K562 (cell line): ENCODE measurements around the gene WDR47. TPM values are rescaled to one million over a fixed set of nuclear protein-coding genes. Genes with fewer than 3 reads are reported as not detected.

Experiments
- CC2D1A ChIP-seq: fragments of 450-650 bp; IDR thresholded peaks from 2 replicates; pipeline ENCODE4 v1.6.1; 2017; ENCODE audit warnings: mild to moderate bottlenecking
- GABPA ChIP-seq: fragments of 200-800 bp; sonication (Bioruptor generic); conservative IDR thresholded peaks from 2 replicates; pipeline ENCODE4 v1.6.1; 2016; ENCODE audit warnings: low read depth, missing genetic modification characterization, missing compliant biosample characterization
- IRF1 ChIP-seq: sonication (generic); formaldehyde crosslinking; IDR thresholded peaks from 2 replicates; pipeline ENCODE4 v1.8.0; 2022; ENCODE audit warnings: missing genetic modification reagents, mild to moderate bottlenecking, borderline replicate concordance
- KLF13 ChIP-seq: fragments of 450-650 bp; IDR thresholded peaks from 2 replicates; pipeline ENCODE4 v1.6.1; 2016; ENCODE audit warnings: missing genetic modification characterization, low read depth, mild to moderate bottlenecking, missing compliant biosample characterization, moderate library complexity, borderline replicate concordance
- MCM7 ChIP-seq, 2 experiments: fragments of 450-650 bp; IDR thresholded peaks; 2 replicates each; pipeline ENCODE4 v1.6.1; 2016 to 2018
- MEF2D ChIP-seq: conservative IDR thresholded peaks from 2 replicates; pipeline ENCODE4 v1.6.1; 2016; ENCODE audit warnings: low read depth, missing genetic modification characterization, missing compliant biosample characterization
- POLR2G ChIP-seq: fragments of 200-400 bp; formaldehyde crosslinking; IDR thresholded peaks from 2 replicates; pipeline ENCODE4 v1.6.1; 2017; ENCODE audit warnings: low read depth, mild to moderate bottlenecking, antibody characterized with exemption, low read length, moderate library complexity
- ZBTB5 ChIP-seq: fragments of 450-650 bp; IDR thresholded peaks from 2 replicates; pipeline ENCODE4 v1.6.1; 2017; ENCODE audit warnings: antibody characterized with exemption
- ZNF224 ChIP-seq: sonication (generic); formaldehyde crosslinking; IDR thresholded peaks from 2 replicates; pipeline ENCODE4 v1.8.0; 2022; ENCODE audit warnings: mild to moderate bottlenecking, missing genetic modification reagents
- ZNF347 ChIP-seq: fragments of 450-650 bp; formaldehyde crosslinking; IDR thresholded peaks from 2 replicates; pipeline ENCODE4 v1.4.0; 2020; ENCODE audit warnings: low read depth, mild to moderate bottlenecking, moderate library complexity
- ZNF584 ChIP-seq: fragments of 200-800 bp; sonication (Bioruptor generic); IDR thresholded peaks from 2 replicates; pipeline ENCODE4 v1.6.1; 2016; ENCODE audit warnings: low read depth, mild to moderate bottlenecking, missing genetic modification characterization, missing compliant biosample characterization
- ZNF644 ChIP-seq: fragments of 200-800 bp; sonication (Bioruptor generic); IDR thresholded peaks from 2 replicates; pipeline ENCODE4 v1.6.1; 2016; ENCODE audit warnings: low read depth, missing genetic modification characterization, missing compliant biosample characterization
- polyA plus RNA-seq, 8 experiments: library from polyadenylated mRNA; depleted of rRNA in 4 of 8; stranded (reverse) in 5 of 8; unstranded in 3 of 8; fragments of >200 nt; fragmentation: Nextera tagmentation in 2 of 8; fragmentation: Illumina TruSeq in 1 of 8; extraction: Ambion mirVana in 2 of 8; extraction: Trizol in 1 of 8; gene quantifications; 2 replicates each; pipeline versions ENCODE4 v1.2.1 to v1.2.3, GENCODE V29; 2011 to 2014; ENCODE audit warnings: inconsistent platforms in 1 of 8, missing spikeins in 1 of 8
- total RNA-seq, 7 experiments: library from RNA; depleted of rRNA in 6 of 7; stranded (reverse); fragments of >200 nt in 6 of 7; fragmentation: Illumina TruSeq in 2 of 7; extraction: Trizol in 2 of 7; gene quantifications; 2 replicates each; pipeline versions ENCODE4 v1.2.1 to v1.2.3, GENCODE V29; 2011 to 2021; ENCODE audit warnings: low replicate concordance in 1 of 7
- TF ChIP-seq, protein P1 (sequence below): fragments of 250-450 bp; sonication (Bioruptor Pico); IDR thresholded peaks from 2 replicates; pipeline ENCODE4 v1.8.0; 2022; ENCODE audit warnings: moderate library complexity, mild to moderate bottlenecking, inconsistent platforms
- TF ChIP-seq, protein P2 (sequence below): sonication (generic); formaldehyde crosslinking; IDR thresholded peaks from 2 replicates; pipeline ENCODE4 v1.8.0; 2022; ENCODE audit warnings: missing genetic modification reagents, mild to moderate bottlenecking, moderate library complexity, borderline replicate concordance
- TF ChIP-seq, protein P3 (sequence below): fragments of 450-650 bp; IDR thresholded peaks from one replicate; pipeline ENCODE4 v1.6.1; 2018; ENCODE audit warnings: mild to moderate bottlenecking, moderate library complexity; ENCODE audit not compliant: partially characterized antibody
- TF ChIP-seq, protein P4 (sequence below): fragments of 450-650 bp; formaldehyde crosslinking; IDR thresholded peaks from 2 replicates; pipeline ENCODE4 v1.4.0; 2022; ENCODE audit warnings: missing genetic modification characterization
- TF ChIP-seq, protein P5 (sequence below): fragments of 450-650 bp; IDR thresholded peaks from 2 replicates; pipeline ENCODE4 v1.6.1; 2016; ENCODE audit warnings: missing biosample characterization, missing genetic modification characterization

WDR47 gene
- total and polyA plus RNA-seq, 9 of the 15 experiments (the other 6 are each of a cell fraction or from before 2014, with no cell fraction given), result 1.3 to 10.1 (median 4.9) TPM

DNA sequence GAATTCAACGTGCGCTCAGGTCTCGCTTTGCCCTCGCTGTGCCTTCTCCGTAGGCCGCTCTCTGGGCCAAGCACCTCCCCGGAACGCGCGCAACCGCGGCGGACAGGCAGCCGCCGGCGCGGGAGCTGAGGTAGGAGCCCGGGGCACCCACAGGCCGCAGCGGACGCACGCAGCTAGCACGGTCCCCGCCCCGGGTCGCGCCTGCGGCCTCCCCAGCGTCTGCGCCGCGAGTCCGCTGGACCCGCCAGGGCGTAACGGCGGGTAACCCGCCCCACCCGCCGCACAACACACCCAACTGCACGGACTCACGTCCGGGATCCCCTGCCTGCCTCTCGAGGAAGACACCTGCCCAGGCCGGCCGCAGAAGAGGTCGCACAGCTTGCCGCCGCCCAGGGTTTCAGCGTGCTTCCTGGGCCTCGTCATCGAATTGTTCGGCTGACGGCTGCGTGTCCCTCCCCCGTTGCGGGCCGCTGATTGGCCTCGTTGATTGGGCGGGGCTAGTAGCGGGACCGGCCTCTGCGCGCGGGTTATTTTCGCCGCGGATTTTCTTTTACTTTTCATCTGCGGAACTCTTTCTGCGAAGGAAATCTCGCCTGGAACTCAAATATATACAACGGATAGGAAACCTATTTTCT is 78.7 kb downstream of the WDR47 start, which contains the start of gene CLCC1 (continued):
- TF ChIP-seq MEF2D (tag), result no peak
- TF ChIP-seq, protein P1, sequence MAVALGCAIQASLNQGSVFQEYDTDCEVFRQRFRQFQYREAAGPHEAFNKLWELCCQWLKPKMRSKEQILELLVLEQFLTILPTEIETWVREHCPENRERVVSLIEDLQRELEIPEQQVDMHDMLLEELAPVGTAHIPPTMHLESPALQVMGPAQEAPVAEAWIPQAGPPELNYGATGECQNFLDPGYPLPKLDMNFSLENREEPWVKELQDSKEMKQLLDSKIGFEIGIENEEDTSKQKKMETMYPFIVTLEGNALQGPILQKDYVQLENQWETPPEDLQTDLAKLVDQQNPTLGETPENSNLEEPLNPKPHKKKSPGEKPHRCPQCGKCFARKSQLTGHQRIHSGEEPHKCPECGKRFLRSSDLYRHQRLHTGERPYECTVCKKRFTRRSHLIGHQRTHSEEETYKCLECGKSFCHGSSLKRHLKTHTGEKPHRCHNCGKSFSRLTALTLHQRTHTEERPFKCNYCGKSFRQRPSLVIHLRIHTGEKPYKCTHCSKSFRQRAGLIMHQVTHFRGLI (CRISPR knock-in tag), result no peak
- TF ChIP-seq POLR2G, result peak; percentile 99
- no peak for TF ChIP-seq ZNF347
- TF ChIP-seq, protein P2, sequence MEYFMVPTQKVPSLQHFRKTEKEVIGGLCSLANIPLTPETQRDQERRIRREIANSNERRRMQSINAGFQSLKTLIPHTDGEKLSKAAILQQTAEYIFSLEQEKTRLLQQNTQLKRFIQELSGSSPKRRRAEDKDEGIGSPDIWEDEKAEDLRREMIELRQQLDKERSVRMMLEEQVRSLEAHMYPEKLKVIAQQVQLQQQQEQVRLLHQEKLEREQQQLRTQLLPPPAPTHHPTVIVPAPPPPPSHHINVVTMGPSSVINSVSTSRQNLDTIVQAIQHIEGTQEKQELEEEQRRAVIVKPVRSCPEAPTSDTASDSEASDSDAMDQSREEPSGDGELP (CRISPR knock-in tag), result peak; percentile 85
- no peak for TF ChIP-seq ZNF584 (CRISPR knock-in tag)
- no peak for TF ChIP-seq ZBTB5
- 0 out of 2 replicates have a peak, but pooled peaks have one; percentile 40 for TF ChIP-seq ZNF644 (tag)
- TF ChIP-seq, protein P3, sequence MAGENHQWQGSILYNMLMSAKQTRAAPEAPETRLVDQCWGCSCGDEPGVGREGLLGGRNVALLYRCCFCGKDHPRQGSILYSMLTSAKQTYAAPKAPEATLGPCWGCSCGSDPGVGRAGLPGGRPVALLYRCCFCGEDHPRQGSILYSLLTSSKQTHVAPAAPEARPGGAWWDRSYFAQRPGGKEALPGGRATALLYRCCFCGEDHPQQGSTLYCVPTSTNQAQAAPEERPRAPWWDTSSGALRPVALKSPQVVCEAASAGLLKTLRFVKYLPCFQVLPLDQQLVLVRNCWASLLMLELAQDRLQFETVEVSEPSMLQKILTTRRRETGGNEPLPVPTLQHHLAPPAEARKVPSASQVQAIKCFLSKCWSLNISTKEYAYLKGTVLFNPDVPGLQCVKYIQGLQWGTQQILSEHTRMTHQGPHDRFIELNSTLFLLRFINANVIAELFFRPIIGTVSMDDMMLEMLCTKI, result no peak
- TF ChIP-seq, protein P4, sequence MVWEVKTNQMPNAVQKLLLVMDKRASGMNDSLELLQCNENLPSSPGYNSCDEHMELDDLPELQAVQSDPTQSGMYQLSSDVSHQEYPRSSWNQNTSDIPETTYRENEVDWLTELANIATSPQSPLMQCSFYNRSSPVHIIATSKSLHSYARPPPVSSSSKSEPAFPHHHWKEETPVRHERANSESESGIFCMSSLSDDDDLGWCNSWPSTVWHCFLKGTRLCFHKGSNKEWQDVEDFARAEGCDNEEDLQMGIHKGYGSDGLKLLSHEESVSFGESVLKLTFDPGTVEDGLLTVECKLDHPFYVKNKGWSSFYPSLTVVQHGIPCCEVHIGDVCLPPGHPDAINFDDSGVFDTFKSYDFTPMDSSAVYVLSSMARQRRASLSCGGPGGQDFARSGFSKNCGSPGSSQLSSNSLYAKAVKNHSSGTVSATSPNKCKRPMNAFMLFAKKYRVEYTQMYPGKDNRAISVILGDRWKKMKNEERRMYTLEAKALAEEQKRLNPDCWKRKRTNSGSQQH, result peak; percentile 25; the same call in 1 of the 2 replicates
- TF ChIP-seq MCM7 (IDR thresholded peaks at IDR 0.05), result no peak
- no peak for TF ChIP-seq CC2D1A
- peak; percentile 58; the same call in 1 of the 2 replicates for TF ChIP-seq GABPA (tag)
- TF ChIP-seq KLF13 (tag), result peak; percentile 55; the same call in 1 of the 2 replicates
- TF ChIP-seq, protein P5, sequence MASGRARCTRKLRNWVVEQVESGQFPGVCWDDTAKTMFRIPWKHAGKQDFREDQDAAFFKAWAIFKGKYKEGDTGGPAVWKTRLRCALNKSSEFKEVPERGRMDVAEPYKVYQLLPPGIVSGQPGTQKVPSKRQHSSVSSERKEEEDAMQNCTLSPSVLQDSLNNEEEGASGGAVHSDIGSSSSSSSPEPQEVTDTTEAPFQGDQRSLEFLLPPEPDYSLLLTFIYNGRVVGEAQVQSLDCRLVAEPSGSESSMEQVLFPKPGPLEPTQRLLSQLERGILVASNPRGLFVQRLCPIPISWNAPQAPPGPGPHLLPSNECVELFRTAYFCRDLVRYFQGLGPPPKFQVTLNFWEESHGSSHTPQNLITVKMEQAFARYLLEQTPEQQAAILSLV (tag), result no peak
- TF ChIP-seq ZNF224 (CRISPR knock-in tag), result peak; percentile 81; the same call in 1 of the 2 replicates
- no peak; the same call in 1 of the 2 replicates for TF ChIP-seq IRF1 (CRISPR knock-in tag)
